HCT116 (cell line): Measurements from ENCODE around the gene HSD3B7. TPM values are rescaled to one million over a fixed set of nuclear protein-coding genes. Genes with fewer than 3 reads are reported as not detected.
A peak's percentile ranks its signal among the peaks of the same experiment; 100 is the strongest.

Source experiments
- ATAC-seq: fragments of 200-7000 bp; cut with Tn5 transposase; 2 replicates; pipeline ENCODE4 v1.9.1; 2020; ENCODE audit warnings: mild to moderate bottlenecking, moderate library complexity
- BruUV-seq: library from RNA; stranded (reverse); fragments of 400-500 nt; replicated peaks from 2 replicates; lab custom pipeline; 2021; lab: Mats Ljungman, UMichigan
- CTCF ChIA-PET: fragments of 300-600 bp; sonication (Branson Sonifier 250); formaldehyde crosslinking; loops from one replicate; lab custom pipeline; 2021; ENCODE audit warnings: antibody characterized with exemption; lab: Charles Lee
- POLR2A ChIA-PET: fragments of 300-600, 350-600 bp; sonication (Branson Sonifier 250); formaldehyde crosslinking; loops from one replicate; lab custom pipeline; 2021; ENCODE audit warnings: antibody characterized with exemption; lab: Charles Lee
- RAD21 ChIA-PET, 2 experiments: fragments of 300-600 bp; sonication (Branson Sonifier 250); formaldehyde crosslinking; loops; one replicate each; lab custom pipeline; 2023; ENCODE audit warnings: low total read pairs in 2 of 2; ENCODE audit not compliant: uncharacterized antibody in 2 of 2, unreplicated experiment in 2 of 2, low non-redundant PET in 1 of 2; lab: Charles Lee
- DNase-seq: peaks from one replicate; pipeline ENCODE4 v3.0.0-alpha.2; 2010; ENCODE audit warnings: low read depth, low spot score
- H2AFZ ChIP-seq: fragments of 200-600 bp; shearing (Covaris generic), sonication (generic); 2 replicates; pipeline ENCODE4 v1.6.1; 2017; ENCODE audit warnings: low read depth, mixed run types, mixed read lengths, antibody characterized with exemption, low read length; ENCODE audit not compliant: poor library complexity, severe bottlenecking
- H3K27ac ChIP-seq: 2 replicates; pipeline ENCODE4 v1.5.1; 2012; ENCODE audit warnings: low read depth, low read length
- H3K27me3 ChIP-seq: fragments of 200-600 bp; sonication (generic); 2 replicates; pipeline ENCODE4 v1.6.1; 2016; ENCODE audit warnings: mixed run types, low read length, mixed read lengths; ENCODE audit not compliant: insufficient read depth
- H3K36me3 ChIP-seq, 2 experiments: fragments of 200-500 bp in 1 of 2; fragments of 200-600 bp in 1 of 2; sonication (Bioruptor generic) in 1 of 2; sonication (generic) in 1 of 2; 2 replicates each; pipeline versions ENCODE4 v1.5.1 to v1.6.1; 2014 to 2016; ENCODE audit warnings: low read length in 2 of 2, inconsistent platforms in 1 of 2, mixed read lengths in 1 of 2, mixed run types in 1 of 2; ENCODE audit not compliant: insufficient read depth in 2 of 2, control insufficient read depth in 1 of 2
- H3K4me1 ChIP-seq, 2 experiments: fragments of 200-600 bp in 1 of 2; sonication (generic) in 1 of 2; 2 replicates each; pipeline versions ENCODE4 v1.5.1 to v1.6.1; 2012 to 2017; ENCODE audit warnings: low read length in 2 of 2, inconsistent platforms in 1 of 2, mild to moderate bottlenecking in 1 of 2, mixed read lengths in 1 of 2, mixed run types in 1 of 2, moderate library complexity in 1 of 2; ENCODE audit not compliant: insufficient read depth in 2 of 2, control insufficient read depth in 1 of 2
- H3K4me2 ChIP-seq: fragments of 200-600 bp; sonication (generic); 2 replicates; pipeline ENCODE4 v1.6.1; 2017; ENCODE audit warnings: mixed run types, low read length, mixed read lengths
- H3K4me3 ChIP-seq, 2 experiments: fragments of 200-600 bp in 1 of 2; sonication (generic) in 1 of 2; replicated peaks in 1 of 2; 2 replicates each; pipeline ENCODE4 v1.5.1; 2011 to 2016; ENCODE audit warnings: low read length in 2 of 2, control low read depth in 1 of 2, low read depth in 1 of 2, mild to moderate bottlenecking in 1 of 2, mixed read lengths in 1 of 2, mixed run types in 1 of 2
- H3K79me2 ChIP-seq: fragments of 200-600 bp; sonication (generic); 2 replicates; pipeline ENCODE4 v1.6.1; 2017; ENCODE audit warnings: mild to moderate bottlenecking, mixed run types, low read length, moderate library complexity, mixed read lengths; ENCODE audit not compliant: insufficient read depth
- H3K9ac ChIP-seq: fragments of 200-600 bp; sonication (generic); 2 replicates; pipeline ENCODE4 v1.6.1; 2016; ENCODE audit warnings: low read length, mixed read lengths
- H3K9me2 ChIP-seq: fragments of 200-600 bp; sonication (generic), shearing (Covaris generic); 2 replicates; pipeline ENCODE4 v1.6.1; 2017; ENCODE audit warnings: mixed run types, mild to moderate bottlenecking, moderate library complexity; ENCODE audit not compliant: insufficient read depth
- H3K9me3 ChIP-seq, 2 experiments: fragments of 200-500 bp in 1 of 2; fragments of 200-600 bp in 1 of 2; sonication (Bioruptor generic) in 1 of 2; sonication (generic) in 1 of 2; 2 replicates each; pipeline ENCODE4 v1.6.1; 2014 to 2017; ENCODE audit warnings: low read length in 2 of 2, mixed read lengths in 2 of 2, inconsistent platforms in 1 of 2, low read depth in 1 of 2, mild to moderate bottlenecking in 1 of 2, mixed run types in 1 of 2, moderate library complexity in 1 of 2; ENCODE audit not compliant: control insufficient read depth in 1 of 2, insufficient read depth in 1 of 2
- H4K20me1 ChIP-seq: fragments of 200-600 bp; sonication (generic), shearing (Covaris generic); 2 replicates; pipeline ENCODE4 v1.6.1; 2017; ENCODE audit warnings: mixed run types, mild to moderate bottlenecking, moderate library complexity; ENCODE audit not compliant: insufficient read depth
- ATF3 ChIP-seq: IDR thresholded peaks from 2 replicates; pipeline ENCODE4 v1.6.1; 2012
- CBX3 ChIP-seq: IDR thresholded peaks from 2 replicates; pipeline ENCODE4 v1.6.1; 2012; ENCODE audit warnings: low read depth
- CEBPB ChIP-seq: IDR thresholded peaks from 2 replicates; pipeline ENCODE4 v1.6.1; 2012; ENCODE audit warnings: low read depth
- CTCF ChIP-seq, 3 experiments: fragments of 200-600 bp in 1 of 3; sonication (generic) in 1 of 3; IDR thresholded peaks in 2 of 3; conservative IDR thresholded peaks in 1 of 3; 2 replicates each; pipeline ENCODE4 v1.5.1; 2012 to 2017; ENCODE audit warnings: low read depth in 2 of 3, low read length in 2 of 3, antibody characterized with exemption in 1 of 3, borderline replicate concordance in 1 of 3, control low read depth in 1 of 3, mild to moderate bottlenecking in 1 of 3, mixed read lengths in 1 of 3, mixed run types in 1 of 3, moderate library complexity in 1 of 3; ENCODE audit not compliant: insufficient read depth in 1 of 3
- EGR1 ChIP-seq: IDR thresholded peaks from 2 replicates; pipeline ENCODE4 v1.6.1; 2012; ENCODE audit warnings: low read depth
- FOSL1 ChIP-seq: IDR thresholded peaks from 2 replicates; pipeline ENCODE4 v1.6.1; 2012; ENCODE audit warnings: low read depth
- JUND ChIP-seq: IDR thresholded peaks from 2 replicates; pipeline ENCODE4 v1.6.1; 2012
- POLR2AphosphoS5 ChIP-seq: IDR thresholded peaks from 2 replicates; pipeline ENCODE4 v1.6.1; 2011; ENCODE audit warnings: mild to moderate bottlenecking, low read depth, low read length, moderate library complexity
- RAD21 ChIP-seq: IDR thresholded peaks from 2 replicates; pipeline ENCODE4 v1.6.1; 2012; ENCODE audit warnings: low read depth, mild to moderate bottlenecking
- SP1 ChIP-seq: IDR thresholded peaks from 2 replicates; pipeline ENCODE4 v1.6.1; 2012; ENCODE audit warnings: low read depth
- SRF ChIP-seq: IDR thresholded peaks from 2 replicates; pipeline ENCODE4 v1.6.1; 2012; ENCODE audit warnings: low read depth
- YY1 ChIP-seq: IDR thresholded peaks from 2 replicates; pipeline ENCODE4 v1.6.1; 2011; ENCODE audit warnings: low read length, low read depth, moderate library complexity, mild to moderate bottlenecking; ENCODE audit not compliant: insufficient replicate concordance; ENCODE audit errors: extremely low read depth
- ZBTB33 ChIP-seq: IDR thresholded peaks from 2 replicates; pipeline ENCODE4 v1.6.1; 2011; ENCODE audit warnings: mild to moderate bottlenecking, low read length, moderate library complexity; ENCODE audit not compliant: insufficient replicate concordance; ENCODE audit errors: extremely low read depth
- ZFX ChIP-seq: fragments of 450-650 bp; IDR thresholded peaks from 2 replicates; pipeline ENCODE4 v1.6.1; 2017
- ZNF274 ChIP-seq: fragments of 200-500 bp; sonication (Bioruptor generic); IDR thresholded peaks from 2 replicates; pipeline ENCODE4 v1.6.1; 2014; ENCODE audit warnings: mild to moderate bottlenecking, low read depth, low read length, inconsistent platforms
- intact Hi-C: fragments of 100-400 bp; cut with micrococcal nuclease; formaldehyde crosslinking; loops from 2 replicates; pipeline ENCODE4 v1.10.0; 2022
- total RNA-seq: library from RNA; stranded (reverse); gene quantifications from one replicate; pipeline ENCODE4 v1.2.1, GENCODE V29; 2021; ENCODE audit not compliant: unreplicated experiment

The HSD3B7 gene
- total RNA-seq, 1 experiment from 2014 or later, result 8.6 TPM

- peak overlapping the region; percentile 99 for H3K4me2 ChIP-seq
- H3K9me3 ChIP-seq, result no peaks in the 10 kb centered on the region
- H2AFZ ChIP-seq, result no peak overlapping the region
- peaks cover 21 to 43% of the 10 kb centered on the region in 2 experiments for H3K4me1 ChIP-seq
- POLR2A ChIA-PET, result interaction anchor here (0.9 kb wide), 1 partner anchor 167 kb away, joined by 3 read pairs; the partner anchor contains the start of gene KAT8
- no peaks in the 10 kb centered on the region for H3K27me3 ChIP-seq
- peaks cover 3% of the 10 kb centered on the region; the same call in 1 of the 2 replicates for H3K79me2 ChIP-seq
- H3K9ac ChIP-seq, result peak overlapping the region; percentile 82; the same call in 1 of the 2 replicates
- no peak for DNase-seq
- RAD21 ChIA-PET, result no interaction called here
- BruUV-seq, result TSS peak; percentile 40
- H3K9me2 ChIP-seq, result no peaks in the 10 kb centered on the region
- peak overlapping the region; percentile 96 for H3K27ac ChIP-seq
- peak overlapping the region; percentile 65 to 77 for H3K4me3 ChIP-seq
- intact Hi-C loops, result loop anchor here (10.0 kb wide), 2 partner anchors 144 to 494 kb away; partner anchors contain the start of genes VKORC1 and ZNF843
- CTCF ChIA-PET, result interaction anchor here (1.0 kb wide), 1 partner anchor 11 kb away, joined by 3 read pairs; no protein-coding TSS in a partner anchor
- TF ChIP-seq CEBPB (no peak), JUND (no peak), RAD21 (no peak), POLR2AphosphoS5 (no peak), SRF (no peak), ZFX (no peak), ATF3 (no peak), YY1 (no peak), FOSL1 (no peak), CTCF (IDR thresholded peaks at IDR 0.05 in 2 of 3, conservative IDR thresholded peaks at IDR 0.05 in 1 of 3; ENCODE audit: borderline replicate concordance in 1 of 3, insufficient read depth in 1 of 3, low read depth in 2 of 3, low read length in 2 of 3) (no peak), SP1 (no peak), ZNF274 (no peak), ZBTB33 (no peak), CBX3 (no peak), EGR1 (no peak)
- TF ChIP-seq, all 23 proteins: peak for 0
- no peak for ATAC-seq
- Histone ChIP-seq H3K36me3 (peaks cover 0 to 6% of the 10 kb centered on the region in 2 experiments; a peak in 1 of 4 replicates), H4K20me1 (no peaks in the 10 kb centered on the region)
Observed at GRCh38 chr16:30950516-30951065, 34.4 kb upstream of the HSD3B7 start.
